T-helper 9 cell (primary cell): ENCODE measurements around the gene CLRN1.

ENCODE experiments used
- DNase-seq: peaks from one replicate; pipeline ENCODE4 v3.0.0-alpha.2; 2020

Gene CLRN1

GRCh38 chr3:150917951-150918350, 54.6 kb downstream of the CLRN1 start:
- no peak for DNase-seq

- no peak for DNase-seq
These were observed 59.2 kb downstream of the CLRN1 start for GRCh38 chr3:150913133-150913922.

GRCh38 chr3:150912501-150912900, 60.0 kb downstream of the CLRN1 start:
- DNase-seq = no peak

GRCh38 chr3:150911771-150912170, 60.8 kb downstream of the CLRN1 start:
- DNase-seq = no peak

- no peak for DNase-seq
These were observed 66.1 kb downstream of the CLRN1 start for GRCh38 chr3:150906461-150906860.

GRCh38 chr3:150905746-150906145, 66.8 kb downstream of the CLRN1 start:
- DNase-seq = no peak

GRCh38 chr3:150905339-150905738, 67.2 kb downstream of the CLRN1 start, which contains the start of gene MINDY4B:
Gene MINDY4B (minus strand): TSS chr3:150905439. CDS start chr3:150905439, 0 bp downstream.
- DNase-seq = no peak

GRCh38 chr3:150902988-150903387, 69.5 kb downstream of the CLRN1 start:
- no peak for DNase-seq

- DNase-seq = no peak
These were observed 70.7 kb downstream of the CLRN1 start for GRCh38 chr3:150901793-150902192.

- no peak for DNase-seq
These were observed 73.4 kb downstream of the CLRN1 start for GRCh38 chr3:150899141-150899540.

- DNase-seq = no peak
These were observed 74.3 kb downstream of the CLRN1 start for GRCh38 chr3:150898046-150898754.

GRCh38 chr3:150897592-150897991, 74.9 kb downstream of the CLRN1 start:
- DNase-seq = no peak

- DNase-seq = no peak
These were observed 81.7 kb downstream of the CLRN1 start for GRCh38 chr3:150890831-150891230.

- DNase-seq = no peak
These were observed 82.2 kb downstream of the CLRN1 start for GRCh38 chr3:150890295-150890694.

GRCh38 chr3:150889106-150889505, 83.4 kb downstream of the CLRN1 start:
- no peak for DNase-seq

- no peak for DNase-seq
These were observed 85.5 kb downstream of the CLRN1 start for GRCh38 chr3:150887031-150887430.

GRCh38 chr3:150885535-150885934, 87.0 kb downstream of the CLRN1 start:
- DNase-seq = no peak

- no peak for DNase-seq
These were observed 93.4 kb downstream of the CLRN1 start for GRCh38 chr3:150878996-150879575.

- DNase-seq = no peak
These were observed 94.2 kb downstream of the CLRN1 start for GRCh38 chr3:150878290-150878689.

- no peak for DNase-seq
These were observed 95.2 kb downstream of the CLRN1 start for GRCh38 chr3:150877303-150877702.

GRCh38 chr3:150876611-150877265, 95.8 kb downstream of the CLRN1 start:
- no peak for DNase-seq
